HepG2 (cell line): Measurements from ENCODE around the gene CFAP300. TPM values are rescaled to one million over a fixed set of nuclear protein-coding genes. Genes with fewer than 3 reads are reported as not detected.

ENCODE experiments used
- CSRNP2 ChIP-seq: sonication (generic); formaldehyde crosslinking; conservative IDR thresholded peaks from 2 replicates; pipeline ENCODE4 v1.8.0; 2022; ENCODE audit warnings: low read depth, missing genetic modification reagents
- ELF3 ChIP-seq: IDR thresholded peaks from 2 replicates; pipeline ENCODE4 v1.6.1; 2016; ENCODE audit warnings: missing genetic modification reagents, missing compliant biosample characterization
- ETV5 ChIP-seq: IDR thresholded peaks from 2 replicates; pipeline ENCODE4 v1.6.1; 2018; ENCODE audit warnings: missing biosample characterization, missing genetic modification reagents, inconsistent platforms, borderline replicate concordance
- FOSL2 ChIP-seq: sonication (generic); formaldehyde crosslinking; IDR thresholded peaks from 2 replicates; pipeline ENCODE4 v1.4.0; 2020; ENCODE audit warnings: missing genetic modification reagents
- HNRNPK ChIP-seq: fragments of 200-400 bp; formaldehyde crosslinking; IDR thresholded peaks from 2 replicates; pipeline ENCODE4 v1.6.1; 2018; ENCODE audit warnings: low read length, low read depth, moderate library complexity, mild to moderate bottlenecking; ENCODE audit not compliant: poor library complexity, severe bottlenecking
- KDM1A ChIP-seq: IDR thresholded peaks from 2 replicates; pipeline ENCODE4 v1.6.1; 2016; ENCODE audit warnings: missing compliant biosample characterization
- RFX5 ChIP-seq: IDR thresholded peaks from 2 replicates; pipeline ENCODE4 v1.6.1; 2011; ENCODE audit warnings: low read depth, low read length, improper control_type of control experiment
- SAP130 ChIP-seq: IDR thresholded peaks from 2 replicates; pipeline ENCODE4 v1.6.1; 2016; ENCODE audit warnings: low read depth
- SKI ChIP-seq: fragments of 450-650 bp; IDR thresholded peaks from one replicate; pipeline ENCODE4 v1.6.1; 2018; ENCODE audit warnings: mild to moderate bottlenecking; ENCODE audit not compliant: partially characterized antibody
- SNAPC2 ChIP-seq: sonication (generic); formaldehyde crosslinking; IDR thresholded peaks from 2 replicates; pipeline ENCODE4 v1.8.1; 2022; ENCODE audit warnings: mild to moderate bottlenecking, missing genetic modification reagents
- THRA ChIP-seq: sonication (generic); formaldehyde crosslinking; IDR thresholded peaks from 2 replicates; pipeline ENCODE4 v1.4.0; 2020; ENCODE audit warnings: missing genetic modification reagents, borderline replicate concordance
- WIZ ChIP-seq: sonication (generic); formaldehyde crosslinking; IDR thresholded peaks from 2 replicates; pipeline ENCODE4 v1.5.1; 2020; ENCODE audit warnings: mild to moderate bottlenecking, missing genetic modification reagents
- ZBTB3 ChIP-seq: sonication (generic); formaldehyde crosslinking; IDR thresholded peaks from 2 replicates; pipeline ENCODE4 v1.4.0; 2020; ENCODE audit warnings: low read depth, mild to moderate bottlenecking, moderate library complexity, missing genetic modification reagents, borderline replicate concordance
- ZFAT ChIP-seq: sonication (generic); formaldehyde crosslinking; conservative IDR thresholded peaks from 2 replicates; pipeline ENCODE4 v1.8.1; 2023; ENCODE audit warnings: missing genetic modification reagents, inconsistent platforms
- ZNF274 ChIP-seq: sonication (generic); formaldehyde crosslinking; IDR thresholded peaks from 2 replicates; pipeline ENCODE4 v1.5.1; 2020; ENCODE audit warnings: mild to moderate bottlenecking, missing genetic modification reagents
- ZNF276 ChIP-seq: sonication (generic); formaldehyde crosslinking; IDR thresholded peaks from 2 replicates; pipeline ENCODE4 v1.4.0; 2020; ENCODE audit warnings: mild to moderate bottlenecking, low read depth, missing genetic modification reagents
- ZNF280D ChIP-seq: sonication (generic); formaldehyde crosslinking; IDR thresholded peaks from 2 replicates; pipeline ENCODE4 v1.5.1; 2020; ENCODE audit warnings: mild to moderate bottlenecking, missing genetic modification reagents
- ZNF343 ChIP-seq: sonication (generic); formaldehyde crosslinking; IDR thresholded peaks from 2 replicates; pipeline ENCODE4 v1.4.0; 2020; ENCODE audit warnings: mild to moderate bottlenecking, missing genetic modification reagents
- ZNF496 ChIP-seq: sonication (generic); formaldehyde crosslinking; IDR thresholded peaks from 2 replicates; pipeline ENCODE4 v1.8.1; 2023; ENCODE audit warnings: mild to moderate bottlenecking, moderate library complexity, missing genetic modification reagents; ENCODE audit not compliant: insufficient replicate concordance
- ZNF724P ChIP-seq: sonication (generic); formaldehyde crosslinking; IDR thresholded peaks from 2 replicates; pipeline ENCODE4 v1.8.0; 2022; ENCODE audit warnings: missing genetic modification reagents, borderline replicate concordance
- polyA plus RNA-seq, 8 experiments: library from polyadenylated mRNA; depleted of rRNA in 3 of 8; stranded (reverse) in 7 of 8; unstranded in 1 of 8; fragments of >200 nt; fragmentation: Illumina TruSeq in 4 of 8; extraction: Trizol in 4 of 8; gene quantifications; 2 replicates each; pipeline versions ENCODE4 v1.2.1 to v1.2.3, GENCODE V29; 2011 to 2016; ENCODE audit warnings: low read depth in 4 of 8, missing spikeins in 1 of 8, mixed read lengths in 1 of 8; ENCODE audit not compliant: insufficient read depth in 1 of 8
- total RNA-seq, 5 experiments: library from RNA; depleted of rRNA; stranded (reverse); fragments of >200 nt; fragmentation: Illumina TruSeq; extraction: Trizol; gene quantifications; 2 replicates each; pipeline ENCODE4 v1.2.3, GENCODE V29; 2016; ENCODE audit warnings: low read depth in 1 of 5

CFAP300 gene
- total and polyA plus RNA-seq, 2 of the 13 experiments (the other 11 are each of a cell fraction or from before 2014, with no cell fraction given) = not detected

DNA sequence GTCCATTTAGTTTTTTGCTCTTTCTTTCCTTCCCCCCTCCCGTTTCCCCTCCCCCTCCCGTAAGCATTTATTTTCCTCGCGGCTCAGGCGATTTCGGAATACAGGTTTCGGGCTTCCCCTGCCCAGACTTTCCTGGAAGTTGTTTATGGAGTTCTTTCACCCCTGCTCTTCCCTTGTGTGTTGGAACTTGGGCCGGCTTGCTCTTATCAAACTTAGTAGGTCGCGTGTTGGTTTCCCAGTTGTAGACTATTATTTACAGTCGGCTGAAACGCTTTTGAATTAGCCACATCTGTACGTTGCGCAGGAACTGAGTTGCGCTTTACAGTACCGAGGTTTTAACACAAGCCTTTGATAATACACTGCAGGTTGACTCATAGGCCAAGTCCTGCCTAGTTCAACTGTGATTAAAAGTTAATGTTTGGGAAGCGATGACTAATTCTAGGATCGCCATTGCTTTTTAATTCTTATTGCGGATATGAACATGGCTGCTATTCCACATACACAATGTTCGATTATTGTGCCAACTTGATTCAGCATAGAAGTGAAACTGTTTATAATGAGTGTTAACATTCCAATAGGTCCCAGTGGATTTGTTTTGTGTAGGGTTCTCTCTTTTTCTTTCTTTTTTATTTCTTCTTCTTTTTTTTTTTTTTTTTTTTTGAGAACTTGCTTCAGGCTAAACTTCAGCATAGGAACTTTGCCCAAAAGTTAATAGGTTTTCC is 64.7 kb downstream of the CFAP300 start (continued):
- 0 out of 2 replicates have a peak, but pooled peaks have one; percentile 23 for TF ChIP-seq THRA (CRISPR knock-in tag)
- no peak; the same call in 1 of the 2 replicates for TF ChIP-seq ETV5 (CRISPR knock-in tag)
- TF ChIP-seq ZNF496 (CRISPR knock-in tag) = no peak
- no peak for TF ChIP-seq HNRNPK
- no peak for TF ChIP-seq ZNF276 (CRISPR knock-in tag)
- TF ChIP-seq ZNF274 (CRISPR knock-in tag) = no peak
- TF ChIP-seq SNAPC2 (CRISPR knock-in tag) = no peak; the same call in 1 of the 2 replicates
- no peak; the same call in 1 of the 2 replicates for TF ChIP-seq ZNF343 (CRISPR knock-in tag)
- peak; percentile 85 for TF ChIP-seq ZNF280D (CRISPR knock-in tag)
- peak; percentile 95 for TF ChIP-seq FOSL2
- no peak for TF ChIP-seq ZBTB3 (CRISPR knock-in tag)
- TF ChIP-seq SAP130 (CRISPR knock-in tag) = peak; percentile 72
- no peak for TF ChIP-seq RFX5
- no peak for TF ChIP-seq CSRNP2 (CRISPR knock-in tag)
- 0 out of 2 replicates have a peak, but pooled peaks have one; percentile 10 for TF ChIP-seq ELF3
- no peak for TF ChIP-seq SKI
- no peak for TF ChIP-seq ZFAT (CRISPR knock-in tag)
- TF ChIP-seq WIZ (CRISPR knock-in tag) = no peak
- TF ChIP-seq KDM1A (CRISPR knock-in tag) = no peak; the same call in 1 of the 2 replicates
- no peak for TF ChIP-seq ZNF724P (CRISPR knock-in tag)
